AG04450 (cell line): ENCODE data around the gene BRD3OS. TPM values are rescaled to one million over a fixed set of nuclear protein-coding genes. Genes with fewer than 3 reads are reported as not detected.

Source experiments
- CTCF ChIA-PET: fragments of 300-600, 350-600 bp; formaldehyde crosslinking; extraction: SDS; loops from one replicate; lab custom pipeline; 2022; ENCODE audit warnings: antibody characterized with exemption, inconsistent platforms; lab: Charles Lee
- POLR2A ChIA-PET: fragments of 350-600 bp; formaldehyde crosslinking; extraction: SDS; loops from one replicate; lab custom pipeline; 2021; ENCODE audit warnings: antibody characterized with exemption, inconsistent platforms; lab: Yijun Ruan, JAX
- DNase-seq: peaks from one replicate; pipeline ENCODE4 v3.0.0-alpha.2; 2011; ENCODE audit warnings: low read depth, low spot score
- H3K27ac ChIP-seq: one replicate; pipeline ENCODE4 v1.5.1; 2012; ENCODE audit warnings: low read depth, low read length, control low read depth
- H3K27me3 ChIP-seq: one replicate; pipeline ENCODE4 v1.6.0; 2012; ENCODE audit warnings: low read length; ENCODE audit not compliant: control insufficient read depth, insufficient read depth
- H3K4me3 ChIP-seq: 2 replicates; pipeline ENCODE4 v1.5.1; 2011; ENCODE audit warnings: mild to moderate bottlenecking, low read depth, low read length, control low read depth
- H3K9me3 ChIP-seq: 2 replicates; pipeline ENCODE4 v1.5.1; 2012; ENCODE audit warnings: low read length; ENCODE audit not compliant: control insufficient read depth, insufficient read depth
- polyA plus RNA-seq: library from polyadenylated mRNA; depleted of rRNA; stranded (reverse); fragments of >200 nt; gene quantifications from 2 replicates; pipeline ENCODE4 v1.2.3, GENCODE V29; 2011; rRNA removed
- TF ChIP-seq, protein P1 (sequence below): IDR thresholded peaks from 2 replicates; pipeline ENCODE4 v1.5.1; 2011; ENCODE audit warnings: low read depth, low read length, control low read depth, inconsistent platforms

Gene BRD3OS
- polyA plus RNA-seq, 1 experiment: 20.2 TPM

DNA sequence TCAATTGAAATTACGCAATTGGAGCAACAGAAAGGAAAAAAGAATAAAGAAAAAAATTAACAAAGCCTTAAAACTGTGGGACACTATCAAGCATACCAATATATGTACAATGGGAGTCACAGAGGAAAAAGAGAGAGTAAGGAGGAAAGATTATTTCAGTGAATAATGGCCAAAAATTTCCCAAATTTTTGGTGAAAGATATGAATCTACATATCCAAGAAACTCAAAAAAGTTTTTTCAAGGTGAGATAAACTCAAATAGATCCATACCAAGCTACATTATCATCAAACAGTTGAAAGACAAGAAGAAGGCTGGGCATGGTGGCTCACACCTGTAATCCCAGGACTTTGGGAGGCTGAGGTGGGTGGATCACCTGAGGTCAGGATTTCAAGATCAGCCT, 51.4 kb downstream of the BRD3OS start:
- Histone ChIP-seq H3K9me3 (peaks cover 3% of the 10 kb centered on the region), H3K27me3 (peaks cover 11% of the 10 kb centered on the region), H3K27ac (no peak overlapping the region), H3K4me3 (no peak overlapping the region)
- POLR2A ChIA-PET: no interaction called here
- TF ChIP-seq, protein P1, sequence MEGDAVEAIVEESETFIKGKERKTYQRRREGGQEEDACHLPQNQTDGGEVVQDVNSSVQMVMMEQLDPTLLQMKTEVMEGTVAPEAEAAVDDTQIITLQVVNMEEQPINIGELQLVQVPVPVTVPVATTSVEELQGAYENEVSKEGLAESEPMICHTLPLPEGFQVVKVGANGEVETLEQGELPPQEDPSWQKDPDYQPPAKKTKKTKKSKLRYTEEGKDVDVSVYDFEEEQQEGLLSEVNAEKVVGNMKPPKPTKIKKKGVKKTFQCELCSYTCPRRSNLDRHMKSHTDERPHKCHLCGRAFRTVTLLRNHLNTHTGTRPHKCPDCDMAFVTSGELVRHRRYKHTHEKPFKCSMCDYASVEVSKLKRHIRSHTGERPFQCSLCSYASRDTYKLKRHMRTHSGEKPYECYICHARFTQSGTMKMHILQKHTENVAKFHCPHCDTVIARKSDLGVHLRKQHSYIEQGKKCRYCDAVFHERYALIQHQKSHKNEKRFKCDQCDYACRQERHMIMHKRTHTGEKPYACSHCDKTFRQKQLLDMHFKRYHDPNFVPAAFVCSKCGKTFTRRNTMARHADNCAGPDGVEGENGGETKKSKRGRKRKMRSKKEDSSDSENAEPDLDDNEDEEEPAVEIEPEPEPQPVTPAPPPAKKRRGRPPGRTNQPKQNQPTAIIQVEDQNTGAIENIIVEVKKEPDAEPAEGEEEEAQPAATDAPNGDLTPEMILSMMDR: no peak
- CTCF ChIA-PET: no interaction called here
- no peak for DNase-seq

Other genes starting within 250 kb of the BRD3OS start
- 9.0 and 10.7 TPM in 2 replicates for gene VAV2, start 33.2 kb upstream of the BRD3OS start, polyA plus RNA-seq
- gene BRD3, start 42.5 kb downstream of the BRD3OS start, polyA plus RNA-seq: 7.1 and 7.2 TPM in 2 replicates
- 22.3 and 22.7 TPM in 2 replicates for gene WDR5, start 110.6 kb downstream of the BRD3OS start, polyA plus RNA-seq
- gene RNU6ATAC, start 139.1 kb downstream of the BRD3OS start, polyA plus RNA-seq: not detected in 2 replicates